Right lung (tissue), 5 donors: ENCODE results near the gene DNLZ. TPM values are rescaled to one million over a fixed set of nuclear protein-coding genes. Genes with fewer than 3 reads are reported as not detected.

ENCODE experiments used
- DNase-seq, 2 donors: peaks; one replicate each; pipeline ENCODE4 v3.0.0-alpha.2; 2013
- polyA plus RNA-seq, 5 donors: library from polyadenylated mRNA; unstranded; fragments of 120-200 nt; gene quantifications; one replicate each; pipeline versions ENCODE4 v1.2.1 to v1.2.3, GENCODE V29; 2013; ENCODE audit warnings: inconsistent platforms in 1 of 5, low replicate concordance in 1 of 5; ENCODE audit not compliant: insufficient read length in 5 of 5, insufficient read depth in 1 of 5

The DNLZ gene
- polyA plus RNA-seq, 5 donors = 3.6 to 13.8 (median 5.8) TPM

GRCh38 chr9:136399176-136400037 is 35.9 kb upstream of the DNLZ start:
- DNase-seq = no peak

GRCh38 chr9:136398286-136398685 is 34.7 kb upstream of the DNLZ start:
- DNase-seq = no peak

GRCh38 chr9:136397643-136398042 is 34.1 kb upstream of the DNLZ start:
- no peak for DNase-seq

- no peak for DNase-seq
Measured at GRCh38 chr9:136396219-136396515, 32.6 kb upstream of the DNLZ start.

- DNase-seq = no peak
Measured at GRCh38 chr9:136395345-136396218, 32.0 kb upstream of the DNLZ start.

- no peak for DNase-seq
Measured at GRCh38 chr9:136395020-136395340, 31.4 kb upstream of the DNLZ start.

GRCh38 chr9:136394312-136395019 is 30.9 kb upstream of the DNLZ start:
- DNase-seq = no peak

- no peak for DNase-seq
Measured at GRCh38 chr9:136393531-136393930, 30.0 kb upstream of the DNLZ start.

GRCh38 chr9:136392538-136393449 is 29.2 kb upstream of the DNLZ start:
- no peak for DNase-seq

- no peak for DNase-seq
Measured at GRCh38 chr9:136391737-136392537, 28.4 kb upstream of the DNLZ start.

- no peak for DNase-seq
Measured at GRCh38 chr9:136389396-136389795, 25.9 kb upstream of the DNLZ start.

GRCh38 chr9:136387217-136387616 is 23.7 kb upstream of the DNLZ start:
- DNase-seq = no peak

- DNase-seq = no peak
Measured at GRCh38 chr9:136386018-136386417, 22.5 kb upstream of the DNLZ start.

- no peak for DNase-seq
Measured at GRCh38 chr9:136385015-136385414, 21.5 kb upstream of the DNLZ start.

GRCh38 chr9:136383436-136383835 is 19.9 kb upstream of the DNLZ start:
- no peak for DNase-seq

- DNase-seq = no peak
Measured at GRCh38 chr9:136381966-136382513, 18.5 kb upstream of the DNLZ start.

- DNase-seq = no peak
Measured at GRCh38 chr9:136381311-136381710, 17.8 kb upstream of the DNLZ start.

- DNase-seq = no peak
Measured at GRCh38 chr9:136380381-136380780, 16.8 kb upstream of the DNLZ start.

- no peak for DNase-seq
Measured at GRCh38 chr9:136379891-136380290, 16.3 kb upstream of the DNLZ start.

GRCh38 chr9:136379401-136379800 is 15.9 kb upstream of the DNLZ start:
- no peak for DNase-seq

GRCh38 chr9:136379003-136379287 is 15.4 kb upstream of the DNLZ start:
- DNase-seq = no peak
